Natural killer cell (primary cell): Measurements from ENCODE around the gene NRP1. TPM values are rescaled to one million over a fixed set of nuclear protein-coding genes. Genes with fewer than 3 reads are reported as not detected.

Experiments
- ATAC-seq, 3 donors: fragments of 150-1000 bp in 2 of 3; fragments of 200-7000 bp in 1 of 3; cut with Tn5 transposase; 1 replicate in 1 of 3; 2 replicates in 2 of 3; pipeline ENCODE4 v1.10.0; 2021; ENCODE audit warnings: mild to moderate bottlenecking in 2 of 3, moderate library complexity in 2 of 3
- DNase-seq, 2 donors: peaks; one replicate each; pipeline versions ENCODE4 v3.0.0 to v3.0.0-alpha.2; 2013 to 2021; ENCODE audit warnings: mixed read lengths in 1 of 2
- H3K27ac ChIP-seq: one replicate; pipeline ENCODE4 v1.5.1; 2013; ENCODE audit warnings: mild to moderate bottlenecking, low read length
- H3K27me3 ChIP-seq: one replicate; pipeline ENCODE4 v1.6.1; 2013; ENCODE audit warnings: low read length; ENCODE audit not compliant: control insufficient read depth, insufficient read depth
- H3K36me3 ChIP-seq: one replicate; pipeline ENCODE4 v1.6.1; 2013; ENCODE audit warnings: low read length; ENCODE audit not compliant: control insufficient read depth, insufficient read depth
- H3K4me1 ChIP-seq: one replicate; pipeline ENCODE4 v1.6.1; 2013; ENCODE audit warnings: low read length; ENCODE audit not compliant: control insufficient read depth, insufficient read depth
- H3K4me3 ChIP-seq: one replicate; pipeline ENCODE4 v1.5.1; 2013; ENCODE audit warnings: low read length
- H3K9me3 ChIP-seq: one replicate; pipeline ENCODE4 v1.6.1; 2013; ENCODE audit warnings: low read length; ENCODE audit not compliant: control insufficient read depth, insufficient read depth
- H3K27ac Mint-ChIP-seq, 2 donors: one replicate each; pipeline ENCODE4 v1.8.0; 2022; ENCODE audit warnings: mild to moderate bottlenecking in 2 of 2, mixed read lengths in 2 of 2, moderate library complexity in 1 of 2
- H3K27me3 Mint-ChIP-seq, 2 donors: one replicate each; pipeline ENCODE4 v1.8.0; 2022; ENCODE audit warnings: low read depth in 2 of 2, mixed read lengths in 2 of 2
- H3K36me3 Mint-ChIP-seq: one replicate; pipeline ENCODE4 v1.8.0; 2022; ENCODE audit warnings: mixed read lengths
- H3K4me1 Mint-ChIP-seq, 2 donors: one replicate each; pipeline ENCODE4 v1.8.0; 2022; ENCODE audit warnings: mixed read lengths in 2 of 2
- H3K4me3 Mint-ChIP-seq: one replicate; pipeline ENCODE4 v1.8.0; 2022; ENCODE audit warnings: mild to moderate bottlenecking, moderate library complexity, mixed read lengths
- H3K9me3 Mint-ChIP-seq, 2 donors: one replicate each; pipeline ENCODE4 v1.8.0; 2022; ENCODE audit warnings: mixed read lengths in 2 of 2
- WGBS: methylation state at CpG from one replicate; pipeline ENCODE4 v1.1.7; 2013; ENCODE audit warnings: missing lambda C conversion rate; ENCODE audit not compliant: insufficient coverage; 5-methylcytosine and 5-hydroxymethylcytosine counted together
- intact Hi-C: fragments of 100-400 bp; cut with micrococcal nuclease; formaldehyde crosslinking; loops from one replicate; pipeline ENCODE4 v1.14.2; 2022
- total RNA-seq, 4 donors: library from RNA; stranded (reverse); fragments of 120-200 nt in 1 of 4; gene quantifications; one replicate each; pipeline versions ENCODE4 v1.2.3 to v1.2.4, GENCODE V29; 2013 to 2022
- TF ChIP-seq, protein P1 (sequence below): fragments of 200-600 bp; IDR thresholded peaks from one replicate; pipeline ENCODE4 v1.8.0; 2022; ENCODE audit warnings: antibody characterized with exemption

Gene NRP1
- total RNA-seq, 3 donors from 2014 or later (not counting 1 experiment from before 2014, with no cell fraction given), result 0.16 to 1.5 TPM; not detected in 1

- Mint-ChIP-seq H3K9me3 (peaks cover 2 to 3% of the 10 kb centered on the region in 2 donors), H3K36me3 (peaks cover 7% of the 10 kb centered on the region), H3K27ac (no peak overlapping the region), H3K4me1 (no peaks in the 10 kb centered on the region), H3K27me3 (peaks cover 7 to 26% of the 10 kb centered on the region in 2 donors), H3K4me3 (no peak overlapping the region)
- Histone ChIP-seq H3K4me1 (peaks cover 3% of the 10 kb centered on the region), H3K4me3 (no peak overlapping the region), H3K9me3 (peaks cover 3% of the 10 kb centered on the region), H3K27me3 (no peaks in the 10 kb centered on the region), H3K36me3 (no peaks in the 10 kb centered on the region), H3K27ac (no peak overlapping the region)
- TF ChIP-seq, protein P1, sequence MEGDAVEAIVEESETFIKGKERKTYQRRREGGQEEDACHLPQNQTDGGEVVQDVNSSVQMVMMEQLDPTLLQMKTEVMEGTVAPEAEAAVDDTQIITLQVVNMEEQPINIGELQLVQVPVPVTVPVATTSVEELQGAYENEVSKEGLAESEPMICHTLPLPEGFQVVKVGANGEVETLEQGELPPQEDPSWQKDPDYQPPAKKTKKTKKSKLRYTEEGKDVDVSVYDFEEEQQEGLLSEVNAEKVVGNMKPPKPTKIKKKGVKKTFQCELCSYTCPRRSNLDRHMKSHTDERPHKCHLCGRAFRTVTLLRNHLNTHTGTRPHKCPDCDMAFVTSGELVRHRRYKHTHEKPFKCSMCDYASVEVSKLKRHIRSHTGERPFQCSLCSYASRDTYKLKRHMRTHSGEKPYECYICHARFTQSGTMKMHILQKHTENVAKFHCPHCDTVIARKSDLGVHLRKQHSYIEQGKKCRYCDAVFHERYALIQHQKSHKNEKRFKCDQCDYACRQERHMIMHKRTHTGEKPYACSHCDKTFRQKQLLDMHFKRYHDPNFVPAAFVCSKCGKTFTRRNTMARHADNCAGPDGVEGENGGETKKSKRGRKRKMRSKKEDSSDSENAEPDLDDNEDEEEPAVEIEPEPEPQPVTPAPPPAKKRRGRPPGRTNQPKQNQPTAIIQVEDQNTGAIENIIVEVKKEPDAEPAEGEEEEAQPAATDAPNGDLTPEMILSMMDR, result no peak
- ATAC-seq (no peak), DNase-seq (no peak)
- intact Hi-C loops, result no loop called here
Measured at GRCh38 chr10:33363106-33363505, 28.6 kb upstream of the NRP1 start.

GRCh38 chr10:33358016-33358415 lies 23.5 kb upstream of the NRP1 start:
- 87% methylated on average over 3 of the region's 4 CpGs for WGBS
- H3K4me3 Mint-ChIP-seq, result no peak overlapping the region

DNA sequence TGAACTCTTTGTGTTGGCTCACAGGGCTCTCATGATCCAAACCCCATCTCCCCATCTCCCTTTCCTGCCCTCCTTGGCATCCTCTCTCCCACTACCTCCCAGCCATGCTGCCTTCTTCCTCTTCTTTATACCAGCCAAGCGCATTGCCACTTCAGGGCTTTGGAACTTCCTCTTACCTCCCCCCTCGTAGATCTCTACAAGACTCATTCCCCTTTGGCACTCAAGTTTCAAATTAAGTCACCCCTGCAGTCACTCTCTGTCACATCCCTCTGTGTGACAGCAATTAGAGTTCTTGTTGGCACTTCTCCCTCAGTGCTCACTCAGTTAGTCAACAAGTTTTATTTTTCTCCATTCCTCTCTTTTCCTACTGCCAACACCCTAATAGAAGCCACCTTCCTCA lies 20.8 kb upstream of the NRP1 start:
- Histone ChIP-seq H3K4me1 (no peaks in the 10 kb centered on the region), H3K27ac (no peak overlapping the region), H3K27me3 (no peaks in the 10 kb centered on the region), H3K4me3 (no peak overlapping the region), H3K36me3 (no peaks in the 10 kb centered on the region), H3K9me3 (no peaks in the 10 kb centered on the region)
- Mint-ChIP-seq H3K4me1 (no peaks in the 10 kb centered on the region), H3K9me3 (no peaks in the 10 kb centered on the region), H3K4me3 (no peak overlapping the region), H3K27ac (no peak overlapping the region), H3K27me3 (peaks cover 13 to 15% of the 10 kb centered on the region in 2 donors), H3K36me3 (no peaks in the 10 kb centered on the region)
- intact Hi-C loops, result no loop called here
- TF ChIP-seq, protein P1, result no peak
- no peak for DNase-seq
- no peak for ATAC-seq
- WGBS, result 6% methylated on average over 2 of the region's 2 CpGs

More at GRCh38 chr10:33358016-33358415, 23.5 kb upstream of the NRP1 start:
- Histone ChIP-seq H3K4me3 (no peak overlapping the region), H3K4me1 (no peaks in the 10 kb centered on the region), H3K27me3 (no peaks in the 10 kb centered on the region), H3K36me3 (no peaks in the 10 kb centered on the region), H3K27ac (no peak overlapping the region), H3K9me3 (no peaks in the 10 kb centered on the region)
- ATAC-seq (no peak), DNase-seq (no peak)
- Mint-ChIP-seq H3K36me3 (no peaks in the 10 kb centered on the region), H3K9me3 (no peaks in the 10 kb centered on the region), H3K27ac (no peak overlapping the region), H3K27me3 (peaks cover 10 to 16% of the 10 kb centered on the region in 2 donors), H3K4me1 (no peaks in the 10 kb centered on the region)
- TF ChIP-seq, protein P1, result no peak
- intact Hi-C loops, result no loop called here

DNA sequence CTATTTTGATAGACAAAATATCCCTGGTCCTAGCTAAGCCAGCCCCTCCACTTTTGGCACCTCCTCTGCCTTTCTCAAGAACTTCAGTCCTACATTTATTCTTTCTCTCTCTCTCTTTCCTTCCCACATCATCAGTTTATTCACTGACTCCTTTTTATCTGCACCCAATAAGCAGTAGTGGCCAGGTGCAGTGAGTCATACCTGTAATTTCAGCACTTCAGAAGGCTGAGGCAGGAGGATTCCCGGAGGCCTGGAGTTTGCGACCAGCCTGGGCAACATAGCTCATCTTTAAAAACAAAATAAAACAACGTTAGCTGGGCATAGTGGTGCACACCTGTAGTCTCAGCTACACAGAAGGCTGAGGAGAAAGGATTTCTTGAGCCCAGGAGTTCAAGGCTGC lies 19.4 kb upstream of the NRP1 start:
- 82% methylated on average over 3 of the region's 3 CpGs for WGBS
- H3K4me1 Mint-ChIP-seq, result no peaks in the 10 kb centered on the region
- H3K27ac Mint-ChIP-seq, result no peak overlapping the region
- Histone ChIP-seq H3K36me3 (no peaks in the 10 kb centered on the region), H3K27ac (no peak overlapping the region), H3K27me3 (no peaks in the 10 kb centered on the region), H3K4me1 (no peaks in the 10 kb centered on the region), H3K9me3 (no peaks in the 10 kb centered on the region), H3K4me3 (no peak overlapping the region)
- H3K4me3 Mint-ChIP-seq, result no peak overlapping the region
- no peaks in the 10 kb centered on the region for H3K9me3 Mint-ChIP-seq
- H3K36me3 Mint-ChIP-seq, result no peaks in the 10 kb centered on the region
- ATAC-seq, result no peak
- no peak for DNase-seq
- TF ChIP-seq, protein P1, result no peak
- H3K27me3 Mint-ChIP-seq, result peaks cover 13 to 15% of the 10 kb centered on the region in 2 donors
- intact Hi-C loops, result no loop called here
